KMS-11 (cell line): ENCODE measurements around the gene SLC23A2.

Source experiments
- H2AFZ ChIP-seq: fragments of 200-600 bp; sonication (generic); 2 replicates; pipeline ENCODE4 v1.6.1; 2016; ENCODE audit warnings: antibody characterized with exemption, mixed run types, low read depth
- H3K27ac ChIP-seq: fragments of 200-600 bp; sonication (generic); 2 replicates; pipeline ENCODE4 v1.6.1; 2016; ENCODE audit warnings: mild to moderate bottlenecking, mixed run types
- H3K27me3 ChIP-seq: fragments of 200-600 bp; sonication (generic); 2 replicates; pipeline ENCODE4 v1.6.1; 2017; ENCODE audit warnings: mild to moderate bottlenecking, low read depth, mixed run types, moderate library complexity; ENCODE audit not compliant: insufficient read depth
- H3K36me3 ChIP-seq: fragments of 200-600 bp; sonication (generic); 2 replicates; pipeline ENCODE4 v1.6.1; 2017; ENCODE audit warnings: mild to moderate bottlenecking, mixed run types; ENCODE audit not compliant: insufficient read depth
- H3K4me1 ChIP-seq: fragments of 200-600 bp; sonication (generic); 2 replicates; pipeline ENCODE4 v1.6.1; 2016; ENCODE audit warnings: mild to moderate bottlenecking, low read depth, mixed run types; ENCODE audit not compliant: poor library complexity, severe bottlenecking
- H3K4me2 ChIP-seq: fragments of 200-600 bp; sonication (generic); 2 replicates; pipeline ENCODE4 v1.7.0; 2016; ENCODE audit warnings: mild to moderate bottlenecking, mixed run types
- H3K4me3 ChIP-seq: fragments of 200-600 bp; sonication (generic); IDR thresholded peaks from 2 replicates; pipeline ENCODE4 v1.6.1; 2017; ENCODE audit warnings: low read depth, low read length, mixed read lengths; ENCODE audit not compliant: insufficient read depth
- H3K79me2 ChIP-seq: fragments of 200-600 bp; sonication (generic); 2 replicates; pipeline ENCODE4 v1.6.1; 2016; ENCODE audit warnings: low read depth, mixed run types; ENCODE audit not compliant: insufficient read depth
- H3K9ac ChIP-seq: fragments of 200-600 bp; sonication (generic); 2 replicates; pipeline ENCODE4 v1.6.1; 2016; ENCODE audit warnings: mild to moderate bottlenecking, mixed run types
- H4K20me1 ChIP-seq: fragments of 200-600 bp; sonication (generic); 2 replicates; pipeline ENCODE4 v1.6.1; 2016; ENCODE audit warnings: mild to moderate bottlenecking, mixed run types; ENCODE audit not compliant: insufficient read depth
- CTCF ChIP-seq: fragments of 200-600 bp; sonication (generic); conservative IDR thresholded peaks from 2 replicates; pipeline ENCODE4 v1.6.1; 2017; ENCODE audit warnings: low read depth, mild to moderate bottlenecking, antibody characterized with exemption, low read length, moderate library complexity, mixed read lengths

SLC23A2 gene

GRCh38 chr20:4957939-4958362 lies 43.4 kb downstream of the SLC23A2 start:
- no peak for TF ChIP-seq CTCF
- Histone ChIP-seq H3K4me1 (no peaks in the 10 kb centered on the region), H3K36me3 (no peaks in the 10 kb centered on the region), H3K27ac (no peak overlapping the region), H4K20me1 (no peaks in the 10 kb centered on the region), H3K27me3 (no peaks in the 10 kb centered on the region), H3K4me2 (no peak overlapping the region), H3K79me2 (no peaks in the 10 kb centered on the region), H3K9ac (no peak overlapping the region), H3K4me3 (no peak overlapping the region), H2AFZ (no peak overlapping the region)

- no peak for TF ChIP-seq CTCF
- no peaks in the 10 kb centered on the region for H4K20me1 ChIP-seq
- no peak overlapping the region for H3K9ac ChIP-seq
- no peaks in the 10 kb centered on the region for H3K79me2 ChIP-seq
- no peak overlapping the region for H3K4me2 ChIP-seq
- H3K4me1 ChIP-seq: no peaks in the 10 kb centered on the region
- no peak overlapping the region for H2AFZ ChIP-seq
- H3K27me3 ChIP-seq: no peaks in the 10 kb centered on the region
- H3K27ac ChIP-seq: no peak overlapping the region
- H3K4me3 ChIP-seq: no peak overlapping the region
- no peaks in the 10 kb centered on the region for H3K36me3 ChIP-seq
These were observed 44.1 kb downstream of the SLC23A2 start for GRCh38 chr20:4957187-4957586.

GRCh38 chr20:4956200-4956810 lies 45.0 kb downstream of the SLC23A2 start:
- Histone ChIP-seq H3K9ac (no peak overlapping the region), H3K79me2 (no peaks in the 10 kb centered on the region), H4K20me1 (no peaks in the 10 kb centered on the region), H3K27me3 (no peaks in the 10 kb centered on the region), H3K4me3 (no peak overlapping the region), H3K4me2 (no peak overlapping the region), H3K36me3 (no peaks in the 10 kb centered on the region), H2AFZ (no peak overlapping the region), H3K27ac (no peak overlapping the region), H3K4me1 (no peaks in the 10 kb centered on the region)
- TF ChIP-seq CTCF: peak; percentile 74

GRCh38 chr20:4953881-4954280 lies 47.4 kb downstream of the SLC23A2 start:
- TF ChIP-seq CTCF: no peak
- Histone ChIP-seq H3K79me2 (no peaks in the 10 kb centered on the region), H3K9ac (no peak overlapping the region), H3K4me2 (no peak overlapping the region), H3K36me3 (no peaks in the 10 kb centered on the region), H3K4me3 (no peak overlapping the region), H2AFZ (no peak overlapping the region), H4K20me1 (no peaks in the 10 kb centered on the region), H3K4me1 (no peaks in the 10 kb centered on the region), H3K27me3 (no peaks in the 10 kb centered on the region), H3K27ac (no peak overlapping the region)
